ENCODE data around the gene EFCAB6.

EFCAB6 gene

DNA sequence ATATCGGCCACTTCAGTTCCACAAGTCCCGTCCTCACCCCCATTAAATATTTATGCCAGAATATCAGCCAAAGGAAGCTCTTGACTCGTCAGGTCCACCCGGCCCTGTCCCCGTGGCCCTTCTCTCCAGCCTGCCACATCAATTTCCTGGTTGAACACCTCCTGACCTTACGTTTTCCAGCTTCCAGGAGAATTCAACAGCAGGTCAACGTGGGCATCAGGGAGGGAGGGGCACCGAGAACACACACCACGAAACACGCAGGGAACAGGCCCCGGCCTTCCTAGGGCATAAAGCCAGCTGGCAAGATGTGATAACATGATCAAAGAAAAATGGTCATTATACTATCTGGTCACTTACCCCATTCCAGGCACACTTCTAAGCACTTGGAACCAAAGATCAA lies 34.9 kb upstream of the EFCAB6 start:
- no peak for DNase-seq

- DNase-seq = no peak
Measured at GRCh38 chr22:43845981-43846380, 33.9 kb upstream of the EFCAB6 start.

DNA sequence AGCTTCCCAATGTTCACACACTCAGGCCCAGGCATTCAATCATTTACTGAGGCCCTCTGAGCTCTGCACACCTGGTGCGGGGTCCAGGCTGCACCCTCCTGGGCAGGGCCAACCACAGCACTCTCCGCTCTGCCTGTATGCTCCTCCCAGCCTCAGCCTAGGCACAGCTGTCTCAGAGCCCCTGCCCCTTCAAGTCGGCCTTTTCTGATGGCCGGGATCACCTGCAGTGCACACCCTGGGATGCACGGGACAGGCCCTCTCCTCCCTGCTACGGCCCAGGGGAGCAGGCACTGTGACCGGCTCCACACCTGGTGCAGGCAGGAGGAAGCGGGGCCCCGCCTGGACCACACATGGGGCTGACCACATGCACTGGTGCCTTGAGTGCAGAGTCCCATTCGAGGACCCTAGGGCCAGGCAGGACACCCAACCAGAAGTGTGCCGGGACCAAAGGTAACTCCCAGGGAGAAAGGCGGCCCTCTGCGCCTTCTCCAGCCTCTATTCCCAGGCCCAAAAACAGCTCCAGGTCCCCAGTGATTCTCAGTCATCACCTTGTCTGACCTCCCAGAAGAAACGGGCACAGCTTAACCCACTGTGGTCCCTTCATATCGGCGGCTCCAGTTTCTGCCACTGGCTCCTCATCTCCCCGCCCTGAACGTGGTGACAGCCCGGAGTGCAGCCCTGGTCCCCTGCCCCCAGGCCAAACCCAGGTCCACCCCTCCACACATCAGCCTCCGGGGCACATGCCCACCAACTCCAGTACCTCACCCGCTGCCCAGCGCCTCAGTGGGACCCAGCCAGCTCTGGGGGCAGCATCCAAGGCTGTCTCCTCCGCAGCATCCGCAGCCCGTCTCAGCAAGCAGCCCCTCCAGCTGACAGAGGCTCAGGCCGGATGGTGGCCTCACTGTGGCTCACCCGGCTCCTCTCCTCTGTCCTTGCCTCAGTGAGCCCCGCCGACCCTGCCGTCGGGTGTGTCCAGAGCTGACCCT lies 32.7 kb upstream of the EFCAB6 start:
- DNase-seq = no peak

- DNase-seq = no peak
Measured at GRCh38 chr22:43843783-43844530, 31.9 kb upstream of the EFCAB6 start.

DNA sequence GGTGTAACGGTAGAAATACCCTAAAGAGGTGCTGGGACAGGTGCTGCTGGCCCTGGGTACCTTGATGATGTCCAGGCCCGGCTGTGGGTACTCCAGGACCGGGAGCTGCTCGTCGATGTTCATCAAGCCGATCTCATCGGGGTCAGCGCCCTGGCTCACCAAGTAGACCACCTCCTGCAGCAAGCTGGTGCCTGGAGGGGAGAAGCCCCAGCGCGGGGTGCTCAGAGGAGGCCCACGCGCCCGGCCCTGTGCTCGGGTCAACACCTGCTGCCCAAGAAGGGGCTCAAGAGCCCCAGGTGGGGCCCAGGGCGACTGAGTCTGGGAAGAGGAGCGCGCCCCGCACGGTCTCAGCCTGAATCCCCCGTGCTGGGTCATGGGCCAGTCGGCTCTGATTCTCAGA lies 29.6 kb upstream of the EFCAB6 start:
- DNase-seq = no peak

GRCh38 chr22:43840851-43841250 lies 28.7 kb upstream of the EFCAB6 start:
- DNase-seq = no peak

DNA sequence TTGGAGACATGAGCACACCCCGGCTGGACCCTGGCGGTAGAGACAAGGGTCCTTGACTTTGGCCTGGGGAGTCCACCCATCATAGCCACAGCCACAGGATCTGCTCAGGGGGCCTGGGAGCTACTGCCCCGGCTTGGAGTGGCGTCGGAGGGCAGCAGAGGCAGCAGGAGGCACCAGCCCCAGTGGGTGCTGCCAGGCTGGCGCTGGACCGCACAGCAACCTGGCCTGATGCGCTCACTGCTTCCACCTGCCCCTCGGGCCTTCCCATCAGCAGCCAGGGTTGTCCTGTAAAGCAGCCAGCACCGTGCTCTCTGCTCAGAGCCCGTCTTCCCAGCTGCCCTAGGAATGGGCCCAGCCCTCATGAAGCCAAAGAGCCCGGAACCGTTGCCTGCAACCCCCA lies 28.3 kb upstream of the EFCAB6 start:
- no peak for DNase-seq

- DNase-seq = no peak
Measured at GRCh38 chr22:43839781-43840180, 27.7 kb upstream of the EFCAB6 start.

- no peak for DNase-seq
Measured at GRCh38 chr22:43838571-43839307, 26.6 kb upstream of the EFCAB6 start.

DNA sequence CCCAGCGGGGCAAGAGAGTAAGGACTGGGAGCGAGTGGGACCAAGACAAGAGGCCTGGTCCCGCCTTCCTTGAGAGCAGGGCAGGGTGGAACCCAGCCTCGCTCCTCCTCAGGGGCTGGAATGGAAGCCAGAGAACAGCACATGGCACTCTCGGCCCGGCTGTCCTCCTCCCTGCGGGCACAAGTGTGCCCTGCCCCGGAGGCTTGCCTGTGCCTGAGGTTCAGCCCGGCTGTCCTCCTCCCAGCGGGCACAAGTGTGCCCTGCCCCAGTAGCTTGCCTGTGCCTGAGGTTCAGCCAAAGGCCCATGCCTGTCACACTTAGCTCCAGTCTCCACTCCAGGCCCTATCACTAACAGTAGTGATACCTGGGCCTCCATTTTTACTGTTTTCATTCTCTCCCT lies 26.1 kb upstream of the EFCAB6 start:
- no peak for DNase-seq

DNA sequence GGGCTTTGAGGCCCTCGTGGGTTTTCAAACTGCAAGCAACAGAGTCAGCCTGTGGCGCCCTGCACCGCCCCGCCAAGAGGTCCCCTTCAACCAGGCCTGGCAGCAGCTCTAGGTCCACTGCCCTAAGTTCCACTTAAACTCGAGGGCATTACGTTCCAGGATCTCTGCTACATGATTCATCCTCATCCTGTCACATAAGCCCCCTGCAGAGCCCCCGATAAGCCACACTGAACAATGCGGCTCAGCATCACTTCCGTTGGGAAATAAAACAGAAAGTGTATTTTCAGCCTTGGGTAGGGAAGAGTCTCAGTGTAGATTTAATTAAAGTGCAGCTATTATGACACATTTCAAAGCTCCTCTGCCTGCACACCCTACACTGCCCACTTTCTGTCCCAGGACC lies 25.6 kb upstream of the EFCAB6 start:
- no peak for DNase-seq

GRCh38 chr22:43835736-43836135 lies 23.6 kb upstream of the EFCAB6 start:
- no peak for DNase-seq

GRCh38 chr22:43835166-43835565 lies 23.1 kb upstream of the EFCAB6 start:
- no peak for DNase-seq

- no peak for DNase-seq
Measured at GRCh38 chr22:43833286-43834240, 21.5 kb upstream of the EFCAB6 start.

GRCh38 chr22:43832393-43833265 lies 20.5 kb upstream of the EFCAB6 start:
- no peak for DNase-seq

DNA sequence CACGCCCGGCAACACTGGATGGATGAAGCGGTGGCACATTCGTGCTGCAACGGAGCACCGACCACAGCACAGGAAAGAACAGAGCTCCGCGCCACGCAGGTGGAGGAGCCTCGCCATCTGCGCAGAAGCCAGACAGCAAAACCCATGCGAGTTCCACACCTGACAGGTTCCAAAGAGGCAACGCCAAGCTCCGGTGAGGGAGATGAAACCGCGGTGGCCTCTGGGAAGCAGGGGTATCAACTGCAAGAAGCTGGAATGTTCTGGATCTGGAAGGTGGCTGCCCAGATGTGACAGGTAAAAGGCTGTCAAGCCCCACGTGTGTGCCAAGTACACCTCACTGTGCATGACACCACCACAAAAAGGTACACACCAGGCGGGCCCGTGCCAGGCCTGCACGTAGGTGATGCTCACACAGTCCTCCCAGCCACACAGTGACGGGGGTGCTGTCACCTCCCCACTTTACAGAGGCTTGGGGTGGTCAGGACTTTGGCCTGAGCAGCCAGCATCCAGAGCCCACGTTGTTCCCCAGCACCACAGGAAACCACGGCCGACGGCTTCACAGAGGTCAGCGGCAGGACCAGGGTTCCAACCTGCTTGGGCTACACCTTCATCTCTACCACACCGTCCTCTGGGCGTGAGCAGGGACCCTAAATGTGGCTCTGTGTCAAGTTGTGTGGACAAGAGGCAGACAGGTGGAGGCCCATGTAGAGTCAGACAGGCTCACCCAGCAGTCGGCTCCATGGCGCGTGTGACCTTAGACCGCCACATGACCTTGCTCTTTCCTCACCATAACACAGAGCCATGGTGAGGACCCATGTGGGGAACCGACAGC lies 19.7 kb upstream of the EFCAB6 start:
- DNase-seq = no peak

DNA sequence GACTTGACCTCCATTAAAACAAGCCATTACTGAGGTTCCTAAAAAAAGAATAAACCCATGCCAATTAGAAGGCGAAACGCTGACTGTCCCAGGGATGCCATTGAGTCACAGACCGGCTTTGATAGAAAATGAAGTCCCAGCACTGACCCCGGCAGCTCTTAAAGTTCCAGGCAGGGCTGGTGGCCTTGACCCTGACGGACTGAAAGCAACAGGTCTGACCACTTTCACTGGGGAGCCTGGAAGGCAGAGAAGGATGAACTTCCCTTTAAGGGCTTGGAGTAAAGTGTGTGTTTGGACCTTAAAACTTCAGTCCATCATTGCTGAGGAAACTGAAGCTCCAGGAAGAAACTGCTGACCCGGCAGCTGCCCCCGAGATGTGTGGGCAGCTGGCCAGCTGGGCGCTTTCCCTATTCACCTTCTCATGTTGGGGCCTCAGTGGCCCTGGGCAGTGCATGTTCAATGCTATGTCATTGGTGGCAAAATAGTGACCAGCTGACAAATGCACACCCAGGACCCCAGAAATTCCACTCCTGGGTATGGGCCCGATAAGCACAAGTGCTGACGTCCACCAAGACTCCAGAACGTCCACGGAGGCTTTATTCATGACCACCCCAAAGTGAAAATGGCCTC lies 18.9 kb upstream of the EFCAB6 start:
- DNase-seq = no peak

- no peak for DNase-seq
Measured at GRCh38 chr22:43829904-43830851, 18.1 kb upstream of the EFCAB6 start.
